Measurements from ENCODE around the gene FRMD1.

The FRMD1 gene

GRCh38 chr6:168078943-168079405 is at the start of gene FRMD1:
Gene FRMD1 (minus strand): TSS chr6:168079212. CDS start chr6:168079094, 118 bp downstream.
- no peak for DNase-seq

- DNase-seq, result no peak
These were observed 49.1 kb upstream of the FRMD1 start for GRCh38 chr6:168128006-168128630.

GRCh38 chr6:168127384-168127868 is 48.4 kb upstream of the FRMD1 start:
- DNase-seq, result no peak

DNA sequence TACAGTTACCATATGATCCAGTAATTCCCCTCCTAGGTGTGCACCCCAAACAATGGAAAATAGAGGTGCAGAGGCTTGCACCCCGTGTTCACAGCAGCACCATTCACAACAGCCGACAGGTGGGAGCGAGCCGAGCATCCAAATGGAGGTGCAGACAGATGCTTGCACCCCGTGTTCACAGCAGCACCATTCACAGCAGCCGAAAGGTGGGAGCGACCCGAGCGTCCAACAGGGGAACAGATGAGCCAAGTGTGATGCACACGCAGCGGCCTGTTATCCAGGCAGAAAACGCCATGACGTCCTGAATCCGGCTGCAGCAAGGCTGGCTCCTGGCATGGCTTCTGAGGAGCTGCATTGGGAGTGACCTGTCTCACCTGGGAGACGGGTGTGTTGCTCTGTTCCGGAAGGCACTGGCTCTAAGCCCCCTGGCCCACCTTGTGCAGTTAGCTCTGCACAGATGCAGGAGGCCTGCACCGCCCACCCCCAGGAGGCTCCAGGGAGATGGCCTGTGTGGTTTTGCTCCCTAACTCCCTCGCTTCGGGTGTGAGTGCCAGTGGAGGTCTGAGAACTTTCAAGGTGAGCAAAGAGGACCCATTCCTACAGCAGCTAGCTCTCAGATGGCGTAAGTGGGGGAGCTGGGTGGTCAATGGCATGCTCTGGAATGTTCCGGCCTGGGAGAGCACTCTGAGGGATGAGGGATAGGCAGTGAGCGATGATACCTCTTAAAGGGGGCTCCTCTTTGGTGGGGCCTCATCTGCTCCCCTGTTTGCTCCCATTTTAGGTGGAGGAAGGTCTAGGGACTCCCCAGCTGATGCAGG is 47.8 kb upstream of the FRMD1 start:
- no peak for DNase-seq

DNA sequence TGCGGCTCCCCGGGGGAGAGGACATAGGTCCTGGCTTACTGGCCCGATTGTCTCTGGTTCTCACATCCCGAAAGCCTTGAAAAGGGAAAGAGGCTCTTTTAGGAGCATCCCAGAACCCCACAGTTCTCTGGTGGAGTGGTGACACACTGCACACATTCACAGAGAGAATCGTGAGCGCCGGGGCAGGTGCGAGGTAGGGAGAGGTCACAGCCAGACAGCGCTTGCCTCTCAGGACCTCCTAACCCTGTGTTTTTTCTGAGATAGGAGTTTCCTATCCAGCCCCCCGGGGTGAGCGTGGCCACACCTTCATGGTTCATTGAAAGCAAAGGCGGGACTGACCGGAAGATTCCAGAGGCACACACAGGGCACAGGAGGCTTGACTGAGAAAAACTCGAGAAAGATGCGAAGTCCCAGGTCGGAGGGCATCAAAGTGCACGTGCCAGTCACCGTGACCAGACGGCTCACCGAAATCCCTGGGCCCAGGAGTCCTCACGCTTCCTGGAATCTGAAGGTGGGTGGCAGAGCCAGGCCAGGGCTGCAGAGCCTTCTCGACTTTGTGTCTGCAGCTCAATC is 46.5 kb upstream of the FRMD1 start:
- DNase-seq, result no peak

DNA sequence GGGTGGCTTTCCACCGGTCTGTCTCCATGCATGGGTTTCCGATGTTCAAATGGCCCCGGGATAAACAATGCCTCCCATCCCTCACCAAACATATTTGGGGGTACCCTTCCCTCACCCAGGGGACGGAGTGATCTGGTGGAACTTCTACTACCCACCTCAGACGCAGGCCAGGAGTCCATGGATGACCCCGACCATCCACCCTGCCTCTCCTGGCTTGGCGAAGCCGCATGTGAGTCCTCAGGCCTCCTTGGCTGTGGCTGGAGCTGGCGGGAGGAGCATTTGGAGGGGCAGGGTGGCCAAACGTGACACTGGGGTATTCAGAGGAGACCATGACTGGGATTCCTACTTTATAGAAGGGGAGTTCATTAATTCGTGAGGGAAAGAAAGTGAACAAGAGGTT is 45.9 kb upstream of the FRMD1 start:
- DNase-seq, result no peak

GRCh38 chr6:168124158-168124557 is 45.1 kb upstream of the FRMD1 start:
- DNase-seq, result no peak

GRCh38 chr6:168123165-168123911 is 44.3 kb upstream of the FRMD1 start:
- no peak for DNase-seq

- no peak for DNase-seq
These were observed 43.5 kb upstream of the FRMD1 start for GRCh38 chr6:168122521-168122920.

DNA sequence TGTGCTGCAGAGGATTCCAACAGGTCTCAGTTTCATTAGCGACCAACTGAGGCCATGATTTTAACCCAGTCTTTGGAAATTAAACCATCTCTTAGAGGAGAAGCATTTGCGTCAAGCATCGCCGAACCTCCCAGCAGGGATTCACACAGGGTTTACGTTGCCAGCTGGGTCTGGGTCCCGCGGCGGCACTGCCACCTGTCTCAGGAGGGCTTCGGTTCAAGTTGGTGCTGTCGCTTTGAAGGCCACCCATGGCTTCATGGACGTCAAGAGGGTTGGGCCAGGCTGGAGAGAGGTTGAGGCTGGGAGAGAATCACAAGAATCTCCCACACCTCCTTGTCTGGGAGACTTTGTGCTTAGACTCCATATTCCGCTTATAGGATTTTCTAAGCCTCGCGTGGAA is 43.0 kb upstream of the FRMD1 start:
- no peak for DNase-seq

DNA sequence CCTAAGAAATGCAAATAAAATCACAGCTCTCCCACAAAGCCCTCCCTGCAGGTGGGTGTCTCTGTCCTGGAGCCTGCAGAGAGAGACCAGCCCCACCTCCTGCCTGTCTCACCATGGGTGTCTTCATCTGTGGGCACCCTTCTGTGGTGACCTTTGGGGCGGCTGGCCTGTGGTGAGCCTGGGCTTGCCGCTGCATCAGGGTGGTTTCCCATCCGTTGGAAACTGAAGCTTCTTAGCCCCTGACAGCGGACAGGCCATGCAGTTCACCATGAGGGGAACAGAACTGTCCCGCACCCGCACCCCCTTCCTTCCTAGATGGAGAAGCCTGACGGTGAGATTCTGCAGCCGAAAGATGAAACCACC is 42.3 kb upstream of the FRMD1 start:
- DNase-seq, result no peak

GRCh38 chr6:168120390-168121302 is 41.6 kb upstream of the FRMD1 start:
- DNase-seq, result no peak

DNA sequence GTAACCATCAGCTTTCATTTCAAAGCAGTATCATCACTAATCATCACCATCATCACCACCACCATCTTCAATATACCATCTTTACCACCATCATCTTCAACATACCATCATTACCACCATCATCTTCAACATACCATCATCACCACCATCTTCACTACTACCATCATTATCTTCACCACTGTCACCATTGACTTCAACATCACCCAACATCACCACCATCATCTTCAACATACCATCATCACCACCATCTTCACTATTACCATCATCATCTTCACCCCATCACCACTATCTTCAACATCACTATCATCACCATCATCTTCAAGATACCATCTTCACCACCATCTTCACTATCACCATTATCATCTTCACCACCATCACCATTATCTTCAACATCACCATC is 40.5 kb upstream of the FRMD1 start:
- DNase-seq, result no peak

- no peak for DNase-seq
These were observed 39.9 kb upstream of the FRMD1 start for GRCh38 chr6:168118935-168119334.

- no peak for DNase-seq
These were observed 38.9 kb upstream of the FRMD1 start for GRCh38 chr6:168117942-168118341.

GRCh38 chr6:168116975-168117899 is 38.2 kb upstream of the FRMD1 start:
- DNase-seq, result no peak

DNA sequence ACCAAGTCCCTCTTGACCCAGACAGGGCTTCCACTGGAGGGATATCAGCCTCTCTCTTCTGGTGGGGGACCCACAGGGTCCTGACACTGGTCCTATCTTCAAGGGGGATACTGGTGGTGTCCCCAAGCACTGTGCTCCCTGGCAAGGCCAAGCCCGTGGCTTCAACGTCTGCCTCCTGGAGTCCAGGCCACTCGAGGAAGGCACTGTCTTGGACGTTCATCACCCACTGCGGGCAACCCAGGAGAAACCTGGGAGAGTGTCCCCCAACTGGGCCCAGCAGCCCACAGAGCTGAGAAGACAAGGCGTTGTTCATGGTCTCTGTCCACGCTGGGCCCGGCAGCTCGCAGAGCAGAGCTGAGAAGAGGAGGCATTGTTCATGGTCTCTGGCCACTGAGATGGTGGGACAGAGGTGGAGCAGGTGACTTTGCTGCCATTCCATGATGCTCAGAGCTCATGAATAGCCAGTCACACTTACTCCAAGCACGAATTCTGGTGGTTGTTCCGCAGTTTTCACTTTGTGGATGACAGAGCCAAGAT is 37.5 kb upstream of the FRMD1 start:
- no peak for DNase-seq

GRCh38 chr6:168115748-168116437 is 36.9 kb upstream of the FRMD1 start:
- DNase-seq, result no peak

DNA sequence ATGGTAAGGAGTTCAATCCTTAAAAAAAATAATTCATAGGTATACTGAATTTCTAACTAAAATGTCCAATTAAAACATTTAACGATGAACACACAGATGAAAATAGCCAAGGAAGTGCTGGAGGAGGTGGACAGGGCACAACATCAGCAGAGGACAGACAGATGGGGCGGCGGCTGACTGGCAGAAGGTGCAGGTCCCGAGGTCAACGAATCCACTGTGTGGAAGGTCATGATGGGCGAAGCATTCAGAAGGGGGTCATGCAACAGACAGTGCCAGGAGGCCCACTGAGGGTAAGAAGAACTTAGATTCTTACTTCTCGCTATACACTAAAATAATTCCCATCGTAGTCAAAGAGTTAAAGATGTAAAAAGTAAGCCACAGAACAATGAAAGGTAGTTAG is 34.2 kb upstream of the FRMD1 start:
- DNase-seq, result no peak

- DNase-seq, result no peak
These were observed 32.9 kb upstream of the FRMD1 start for GRCh38 chr6:168111911-168112310.
